Measurements from ENCODE around the gene AR. TPM values are rescaled to one million over a fixed set of nuclear protein-coding genes. Genes with fewer than 3 reads are reported as not detected.

The AR gene
- total RNA-seq, 4 donors from 2014 or later, result 6.8 to 9.9 (median 8.2) TPM

DNA sequence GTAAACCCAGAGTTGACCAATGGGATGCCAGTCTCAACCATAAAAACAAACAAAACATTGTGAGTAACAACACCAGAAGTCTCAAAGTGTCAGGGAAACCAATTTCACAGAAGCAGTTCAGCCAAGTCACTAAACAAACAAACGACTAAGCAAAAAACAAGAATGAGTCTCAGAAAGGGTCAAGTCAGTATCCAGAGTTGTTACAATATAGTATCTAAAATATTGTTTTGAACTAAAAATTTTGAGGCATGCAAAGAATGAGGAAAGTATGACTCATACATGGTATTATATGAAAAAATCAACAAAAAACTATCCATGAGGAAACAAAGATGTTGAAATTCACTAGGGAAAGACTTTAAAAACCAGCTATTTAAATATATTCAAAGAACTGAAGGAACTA, 70.6 kb downstream of the AR start:
- H3K27me3 ChIP-seq, result no peaks in the 10 kb centered on the region
- in situ Hi-C loops (cut with MboI; ENCODE audit: low sequenced_read_pairs in 4 of 4) (no loop called here), intact Hi-C loops (cut with DNase I; ENCODE audit: low total_unique reads) (no loop called here)
- no peak overlapping the region for H3K27ac ChIP-seq
- ATAC-seq (no peak), DNase-seq (no peak)
- H3K4me1 ChIP-seq, result no peaks in the 10 kb centered on the region
- H3K4me3 ChIP-seq, result no peak overlapping the region
- no peaks in the 10 kb centered on the region for H3K36me3 ChIP-seq
- TF ChIP-seq POLR2A (IDR thresholded peaks at IDR 0.05), result no peak
- TF ChIP-seq, protein P1, sequence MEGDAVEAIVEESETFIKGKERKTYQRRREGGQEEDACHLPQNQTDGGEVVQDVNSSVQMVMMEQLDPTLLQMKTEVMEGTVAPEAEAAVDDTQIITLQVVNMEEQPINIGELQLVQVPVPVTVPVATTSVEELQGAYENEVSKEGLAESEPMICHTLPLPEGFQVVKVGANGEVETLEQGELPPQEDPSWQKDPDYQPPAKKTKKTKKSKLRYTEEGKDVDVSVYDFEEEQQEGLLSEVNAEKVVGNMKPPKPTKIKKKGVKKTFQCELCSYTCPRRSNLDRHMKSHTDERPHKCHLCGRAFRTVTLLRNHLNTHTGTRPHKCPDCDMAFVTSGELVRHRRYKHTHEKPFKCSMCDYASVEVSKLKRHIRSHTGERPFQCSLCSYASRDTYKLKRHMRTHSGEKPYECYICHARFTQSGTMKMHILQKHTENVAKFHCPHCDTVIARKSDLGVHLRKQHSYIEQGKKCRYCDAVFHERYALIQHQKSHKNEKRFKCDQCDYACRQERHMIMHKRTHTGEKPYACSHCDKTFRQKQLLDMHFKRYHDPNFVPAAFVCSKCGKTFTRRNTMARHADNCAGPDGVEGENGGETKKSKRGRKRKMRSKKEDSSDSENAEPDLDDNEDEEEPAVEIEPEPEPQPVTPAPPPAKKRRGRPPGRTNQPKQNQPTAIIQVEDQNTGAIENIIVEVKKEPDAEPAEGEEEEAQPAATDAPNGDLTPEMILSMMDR (IDR thresholded peaks at IDR 0.05 in 4 of 5, conservative IDR thresholded peaks at IDR 0.05 in 1 of 5), result no peak
- no peaks in the 10 kb centered on the region for H3K9me3 ChIP-seq

DNA sequence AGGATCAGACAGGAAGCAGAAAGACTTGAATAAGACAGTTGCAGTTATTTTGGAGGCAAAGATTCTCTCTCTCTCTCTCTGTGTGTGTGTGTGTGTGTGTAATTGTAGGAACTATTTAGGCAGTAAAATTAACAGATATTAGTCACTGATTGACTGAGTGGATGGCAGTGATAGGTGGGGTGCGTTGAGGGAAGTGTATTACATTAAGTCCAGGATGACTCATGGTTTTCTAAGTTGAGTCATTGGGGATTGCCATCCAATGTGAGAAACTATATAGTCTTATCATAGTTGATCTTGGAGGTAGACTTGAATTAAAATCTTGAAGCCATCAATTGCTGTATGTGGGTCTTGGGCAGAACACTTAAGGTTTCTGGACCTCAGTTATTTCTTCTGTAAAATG, 75.4 kb downstream of the AR start:
- ATAC-seq (no peak), DNase-seq (no peak)
- Histone ChIP-seq H3K4me3 (no peak overlapping the region), H3K27ac (no peak overlapping the region), H3K27me3 (no peaks in the 10 kb centered on the region), H3K4me1 (no peaks in the 10 kb centered on the region), H3K9me3 (no peaks in the 10 kb centered on the region), H3K36me3 (no peaks in the 10 kb centered on the region)
- intact Hi-C loops (cut with DNase I; ENCODE audit: low total_unique reads) (no loop called here), in situ Hi-C loops (cut with MboI; ENCODE audit: low sequenced_read_pairs in 4 of 4) (no loop called here)
- TF ChIP-seq, protein P1 (IDR thresholded peaks at IDR 0.05 in 4 of 5, conservative IDR thresholded peaks at IDR 0.05 in 1 of 5), result no peak
- no peak for TF ChIP-seq POLR2A (IDR thresholded peaks at IDR 0.05)

DNA sequence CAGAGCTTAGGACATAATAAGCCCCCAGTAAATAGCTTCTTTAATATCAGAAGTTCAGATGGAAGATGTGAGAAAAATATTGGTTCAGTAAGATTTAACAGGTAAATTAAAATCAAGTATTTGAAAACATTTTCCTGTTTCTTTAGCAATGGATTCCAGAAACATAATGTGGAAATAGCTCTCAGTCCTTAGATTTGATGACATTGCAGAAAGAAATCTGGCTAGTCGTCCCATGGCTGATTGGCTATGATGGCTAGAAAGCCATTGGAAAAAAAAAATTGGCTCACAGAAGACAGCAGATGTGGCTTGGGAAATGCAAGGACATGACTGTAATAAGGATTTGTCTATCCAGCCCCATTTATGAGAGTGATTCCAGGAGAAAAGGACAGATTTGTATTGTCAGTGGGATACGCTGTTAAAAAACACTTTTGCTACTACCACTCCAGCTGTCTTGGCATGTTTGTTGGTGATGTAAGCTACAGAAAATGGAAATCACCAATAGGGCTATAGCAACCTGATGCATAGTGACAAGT, 78.3 kb downstream of the AR start:
- no peak overlapping the region for H3K4me3 ChIP-seq
- H3K9me3 ChIP-seq, result no peaks in the 10 kb centered on the region
- TF ChIP-seq POLR2A (IDR thresholded peaks at IDR 0.05), result no peak
- TF ChIP-seq, protein P1 (IDR thresholded peaks at IDR 0.05 in 4 of 5, conservative IDR thresholded peaks at IDR 0.05 in 1 of 5), result no peak
- H3K27me3 ChIP-seq, result no peaks in the 10 kb centered on the region
- intact Hi-C loops (cut with DNase I; ENCODE audit: low total_unique reads) (no loop called here), in situ Hi-C loops (cut with MboI; ENCODE audit: low sequenced_read_pairs in 4 of 4) (no loop called here)
- no peaks in the 10 kb centered on the region for H3K36me3 ChIP-seq
- DNase-seq (no peak), ATAC-seq (no peak)
- no peaks in the 10 kb centered on the region for H3K4me1 ChIP-seq
- no peak overlapping the region for H3K27ac ChIP-seq

DNA sequence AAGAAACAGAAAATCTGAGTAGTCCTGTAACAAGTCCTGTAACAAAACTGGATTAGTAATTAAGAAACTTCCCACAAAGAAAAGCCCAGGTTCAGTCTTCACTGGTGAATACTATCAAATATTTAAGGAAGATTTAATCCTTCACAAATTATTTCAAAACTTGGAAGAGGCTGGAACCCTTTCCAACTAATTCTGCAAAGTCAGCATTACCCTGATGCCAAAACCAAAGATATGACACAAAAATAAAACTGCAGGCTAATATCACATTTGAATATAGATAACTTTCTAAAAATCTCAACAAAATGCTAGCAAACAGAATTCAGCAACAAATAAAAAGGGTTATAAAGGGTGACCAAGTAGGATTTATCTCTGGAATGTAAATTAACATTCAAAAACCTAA, 80.5 kb downstream of the AR start:
- ATAC-seq, result no peak

More for the DNA sequence above, 80.5 kb downstream of the AR start:
- intact Hi-C loops (cut with DNase I; ENCODE audit: low total_unique reads), result no loop called here
- H3K36me3 ChIP-seq, result no peaks in the 10 kb centered on the region
- TF ChIP-seq, protein P1 (IDR thresholded peaks at IDR 0.05 in 4 of 5, conservative IDR thresholded peaks at IDR 0.05 in 1 of 5), result no peak
- no peak for TF ChIP-seq POLR2A (IDR thresholded peaks at IDR 0.05)
- no peaks in the 10 kb centered on the region for H3K4me1 ChIP-seq
- no peaks in the 10 kb centered on the region for H3K27me3 ChIP-seq
- H3K9me3 ChIP-seq, result no peaks in the 10 kb centered on the region
- no peak for DNase-seq
- no peak overlapping the region for H3K27ac ChIP-seq
- in situ Hi-C loops (cut with MboI; ENCODE audit: low sequenced_read_pairs in 4 of 4), result no loop called here
- H3K4me3 ChIP-seq, result no peak overlapping the region
